GM21390 (cell line): ENCODE data around the gene KLRF1.

Source experiments
- ATAC-seq: cut with Tn5 transposase; IDR thresholded peaks from one replicate; pipeline ENCODE4 v1.9.1; 2021; ENCODE audit not compliant: unreplicated experiment

The KLRF1 gene

DNA sequence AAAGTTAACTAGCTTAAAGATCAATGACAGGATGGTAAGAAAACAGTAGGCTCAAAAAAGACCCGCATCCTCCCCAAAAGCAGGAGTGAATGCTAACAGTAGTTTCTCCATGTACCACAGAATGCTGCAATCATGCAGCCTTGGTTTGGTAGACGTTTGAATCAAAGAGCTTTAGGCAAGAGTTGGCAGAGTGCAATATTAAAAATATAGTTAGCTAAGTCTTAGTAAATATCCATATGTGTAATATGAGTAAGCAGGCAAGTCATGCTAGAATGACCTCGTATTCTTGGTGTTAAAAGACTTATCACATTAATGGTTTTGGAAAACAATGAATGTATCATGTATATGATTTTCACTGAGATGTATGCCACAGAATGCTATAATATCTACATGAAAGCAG is 18.8 kb upstream of the KLRF1 start:
- ATAC-seq = no peak

DNA sequence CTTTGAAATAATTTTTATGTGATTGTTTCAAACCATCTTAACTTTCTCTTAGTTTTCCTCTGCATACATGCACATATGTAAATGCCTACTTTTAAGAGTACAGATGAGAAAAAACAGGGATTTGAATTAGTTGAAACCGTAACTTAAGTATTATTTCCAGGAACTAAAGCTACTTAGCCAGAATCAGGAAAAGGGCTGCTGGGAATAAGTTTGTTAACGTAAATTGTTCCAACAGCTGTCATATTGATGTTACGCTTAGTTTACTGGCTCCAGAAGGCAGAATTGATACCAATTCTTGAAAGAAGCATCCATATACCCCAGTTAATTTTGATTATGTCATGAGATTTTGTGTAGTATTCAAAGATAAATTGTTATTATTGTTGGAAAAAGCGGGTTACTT is 17.9 kb upstream of the KLRF1 start:
- ATAC-seq = no peak

DNA sequence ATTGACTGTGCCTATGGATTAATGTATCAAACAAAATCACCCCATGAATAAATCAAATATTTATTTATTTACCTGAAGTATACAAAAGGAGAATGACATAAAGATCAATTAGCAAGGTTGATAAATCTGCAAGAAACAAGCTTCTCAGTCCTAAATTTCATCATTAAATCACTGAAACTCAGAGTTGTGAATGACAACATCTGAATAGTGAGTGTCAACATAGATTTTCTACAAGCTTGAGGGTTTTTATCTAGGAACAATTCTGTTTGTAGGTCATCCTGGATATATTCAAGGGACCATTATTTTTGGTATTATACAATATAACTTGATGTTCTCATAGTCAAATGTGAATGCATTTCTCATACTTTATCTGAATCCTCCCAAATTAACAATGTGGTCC is 17.4 kb upstream of the KLRF1 start:
- ATAC-seq = no peak

DNA sequence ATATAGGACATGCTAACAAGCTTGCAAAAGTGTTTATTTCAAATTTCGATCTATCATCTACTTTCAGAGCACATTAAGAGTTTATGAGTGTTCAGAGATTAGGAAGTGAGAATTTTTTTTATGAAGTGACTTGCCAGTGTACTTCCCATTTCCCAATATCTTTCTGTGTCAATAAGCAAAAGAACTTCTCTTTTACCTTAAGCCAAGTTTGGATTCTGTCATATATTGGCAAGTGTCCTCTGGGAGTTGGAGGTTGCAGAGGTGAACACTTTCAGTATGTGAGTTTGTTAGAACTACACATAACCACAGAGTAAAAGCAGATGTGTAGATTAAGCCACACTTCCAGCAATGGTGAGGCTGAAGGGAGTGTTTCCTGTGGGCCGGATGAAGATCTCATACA is 16.6 kb upstream of the KLRF1 start:
- no peak for ATAC-seq

DNA sequence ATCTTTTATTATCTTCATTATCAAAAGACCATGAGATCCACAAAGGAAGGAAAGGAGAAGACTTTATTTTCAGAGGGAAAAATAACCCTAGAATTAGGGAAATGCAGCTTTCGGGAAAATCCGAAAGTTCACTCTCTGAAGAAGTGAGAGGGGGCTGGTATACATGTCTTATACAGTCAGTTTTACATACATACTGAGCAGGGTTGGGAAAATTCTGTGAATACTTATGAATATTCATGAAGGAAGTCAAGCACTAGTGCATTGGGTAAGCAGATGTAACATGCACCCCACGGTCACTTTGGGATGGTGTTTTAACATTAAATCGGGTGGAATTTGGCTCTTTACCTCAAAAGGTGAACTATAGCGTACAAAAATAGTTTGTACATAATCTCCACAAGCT is 15.7 kb upstream of the KLRF1 start:
- no peak for ATAC-seq

DNA sequence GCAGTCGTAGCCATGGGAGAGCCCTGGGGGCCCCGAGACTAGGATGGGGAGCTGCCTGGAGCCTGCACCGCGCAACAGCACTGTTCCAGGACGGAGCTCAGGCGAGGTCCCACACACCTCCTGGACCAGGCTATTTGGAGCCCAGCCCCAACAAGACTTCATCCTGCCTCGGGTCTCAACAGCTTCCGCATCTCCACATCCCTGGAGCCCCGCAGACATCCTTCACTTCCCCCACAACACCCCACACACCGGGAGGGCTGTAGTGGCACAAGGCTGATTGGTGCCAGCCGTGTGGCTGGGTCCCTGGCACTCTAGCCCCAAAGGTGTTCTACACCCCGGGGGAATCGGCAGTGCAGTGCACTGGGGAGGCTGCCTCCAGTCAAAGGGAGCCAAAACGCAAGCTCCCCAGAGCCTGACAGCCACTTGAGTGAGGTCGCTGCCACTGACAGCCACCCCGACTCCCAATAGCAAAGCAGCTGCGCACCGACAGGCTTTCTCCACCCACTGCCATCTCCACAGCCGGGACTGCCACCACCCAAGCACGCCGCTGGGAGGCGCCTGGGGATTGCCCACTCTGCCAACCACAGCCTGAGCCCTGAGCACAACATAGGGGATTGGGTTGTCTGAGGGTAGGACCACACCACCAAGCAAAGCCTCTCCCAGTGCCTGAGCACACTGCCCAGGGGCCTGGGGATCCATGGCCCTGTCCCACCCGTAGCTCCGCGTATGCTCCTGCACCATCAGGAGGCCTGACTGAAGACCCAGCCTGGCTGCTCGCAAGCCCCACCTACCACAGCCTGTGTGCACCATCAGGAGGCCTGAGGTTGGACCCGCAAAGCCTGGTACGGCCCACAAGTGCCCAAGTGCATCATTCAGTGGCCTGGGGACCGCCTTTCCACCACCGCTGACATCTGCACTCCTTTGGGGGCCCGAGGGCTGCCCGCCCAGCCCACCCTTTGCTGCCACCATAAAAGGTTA is 13.2 kb upstream of the KLRF1 start:
- peak; percentile 97 for ATAC-seq

DNA sequence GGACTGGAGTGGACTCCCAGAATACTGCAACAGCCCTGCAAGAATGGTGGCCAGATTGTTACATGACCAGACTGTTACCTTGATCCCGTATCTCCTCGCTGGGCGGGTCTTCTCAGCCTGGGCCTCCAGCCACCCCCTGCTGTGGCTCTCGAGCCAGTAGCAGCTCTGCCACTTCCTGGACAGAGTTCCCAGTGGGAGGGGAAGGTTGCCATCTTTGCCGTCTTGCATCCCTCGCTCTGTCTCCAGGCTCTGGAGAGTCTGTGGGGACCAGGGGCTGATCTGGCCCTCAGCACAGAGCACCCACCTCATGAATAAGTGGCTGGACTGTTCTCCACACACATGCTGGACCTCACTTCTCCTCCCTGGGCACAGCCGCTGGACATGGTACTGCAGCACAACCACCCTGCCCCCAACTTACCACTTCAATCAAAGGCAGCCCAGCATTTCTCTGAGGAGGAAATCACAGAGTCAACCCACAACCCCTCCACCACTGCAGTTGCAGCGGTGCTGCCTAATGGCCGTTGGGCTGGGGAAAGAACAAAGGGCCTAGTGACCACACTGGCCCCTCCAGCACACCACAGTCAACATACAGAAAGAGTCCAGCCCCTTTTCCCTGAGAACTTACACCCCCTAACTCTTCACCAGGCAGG is 6.9 kb upstream of the KLRF1 start:
- ATAC-seq = no peak

DNA sequence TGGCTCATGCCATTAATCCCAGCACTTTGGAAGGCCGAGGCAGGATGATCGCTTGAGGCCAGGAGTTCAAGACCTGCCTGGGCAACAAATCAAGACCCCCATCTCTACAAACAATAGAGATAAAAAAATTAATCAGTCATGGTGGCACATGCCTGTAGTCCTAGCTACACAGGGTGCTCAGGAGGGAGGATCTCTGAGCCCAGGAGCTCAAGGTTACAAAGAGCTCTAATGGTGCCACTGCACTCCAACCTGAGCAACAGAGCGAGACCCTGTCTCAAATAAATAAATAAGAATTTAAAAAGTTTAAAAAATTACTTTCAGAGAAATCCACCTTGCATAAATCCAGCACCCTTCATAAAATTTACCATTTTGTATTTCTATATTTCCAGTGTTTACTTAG is 2.2 kb downstream of the KLRF1 start:
- no peak for ATAC-seq

DNA sequence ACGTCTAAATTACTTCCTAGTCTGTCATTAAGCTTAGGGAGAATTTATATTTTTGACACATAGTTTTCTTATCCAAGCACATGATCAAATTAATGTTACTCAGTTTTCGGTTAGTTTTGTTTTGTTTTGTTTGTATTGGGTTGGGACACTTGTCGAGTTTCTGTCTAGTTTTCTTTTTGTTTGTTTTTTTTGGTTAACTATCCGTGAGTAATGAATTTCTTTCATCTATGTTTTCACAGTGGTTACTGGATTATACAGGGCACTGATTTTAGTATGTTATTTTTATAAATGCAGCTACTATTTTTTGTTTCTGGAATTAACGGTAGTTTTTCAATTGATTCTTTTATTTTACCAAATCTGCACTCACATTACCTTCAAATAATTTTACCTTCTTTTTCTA is 2.7 kb downstream of the KLRF1 start:
- no peak for ATAC-seq

DNA sequence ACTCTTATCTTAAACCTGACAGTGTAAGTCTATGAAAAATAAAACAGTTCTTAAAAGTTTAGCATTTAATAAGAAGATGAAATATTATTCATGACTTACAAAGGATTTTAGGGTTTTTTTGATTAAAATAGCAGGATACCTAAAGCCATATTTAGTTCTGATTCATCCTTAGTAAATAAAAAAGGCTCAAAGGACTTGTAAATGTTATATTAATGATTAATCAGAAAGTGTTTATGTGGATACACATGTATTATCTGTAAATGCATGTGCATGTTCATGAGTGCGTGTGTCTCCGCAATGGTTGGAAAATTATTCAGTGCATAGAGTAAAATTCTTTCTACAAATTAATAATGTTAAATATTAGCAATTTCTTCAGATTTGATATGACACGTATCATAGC is 4.4 kb downstream of the KLRF1 start:
- ATAC-seq = no peak

DNA sequence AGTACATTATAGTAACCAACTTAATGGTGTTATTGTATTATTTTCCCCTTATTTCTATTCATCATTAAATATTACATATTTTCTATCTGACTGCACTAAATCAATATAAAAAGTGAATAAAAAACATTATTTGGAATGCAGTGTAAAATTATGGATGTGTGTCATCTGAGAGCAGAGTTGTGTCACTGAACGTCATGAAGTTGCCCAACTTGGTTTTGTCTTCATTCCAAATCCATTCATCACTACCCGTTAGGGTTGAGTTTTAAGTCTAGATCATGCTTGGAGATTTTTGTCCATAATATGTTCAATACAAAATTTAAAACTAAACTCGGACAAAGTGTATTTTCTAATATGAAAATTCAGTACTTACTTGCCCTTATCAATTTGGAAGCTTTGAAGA is 16.1 kb downstream of the KLRF1 start:
- no peak for ATAC-seq

DNA sequence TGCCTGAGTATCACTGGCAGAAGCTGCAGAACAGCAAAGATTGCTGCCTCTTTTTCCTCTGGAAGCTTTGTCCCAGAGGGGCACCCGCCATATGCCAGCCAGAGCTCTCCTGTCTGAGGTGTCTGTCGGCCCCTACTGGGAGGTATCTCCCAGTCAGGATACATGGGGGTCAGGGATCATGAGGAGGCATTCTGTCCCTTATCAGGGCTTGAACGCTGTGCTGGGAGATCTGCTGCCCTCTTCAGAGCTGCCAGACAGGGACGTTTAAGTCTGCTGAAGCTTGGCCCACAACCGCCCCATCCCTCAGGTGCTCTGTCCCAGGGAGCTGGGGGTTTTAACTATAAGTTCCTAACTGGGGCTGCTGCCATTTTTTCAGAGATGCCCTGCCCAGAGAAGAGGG is 21.6 kb downstream of the KLRF1 start:
- no peak for ATAC-seq

DNA sequence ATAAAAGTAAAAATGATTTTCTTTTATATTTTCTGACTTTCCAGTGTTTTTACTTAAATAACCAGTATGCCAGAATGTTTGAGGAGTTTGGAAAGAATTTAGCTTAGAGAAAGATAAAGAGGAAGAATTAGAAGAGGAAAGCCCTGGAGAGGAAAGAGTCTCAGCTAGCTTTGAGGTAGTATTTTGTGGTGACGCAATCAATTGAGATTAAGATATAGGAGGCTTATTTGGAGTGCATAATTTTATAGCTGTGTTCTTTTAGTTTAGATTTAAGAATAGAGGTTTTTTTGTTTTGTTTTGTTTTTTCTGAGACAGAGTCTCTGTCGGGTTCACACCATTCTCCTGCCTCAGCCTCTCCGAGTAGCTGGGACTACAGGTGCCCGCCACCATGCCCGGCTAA is 23.8 kb downstream of the KLRF1 start:
- no peak for ATAC-seq

DNA sequence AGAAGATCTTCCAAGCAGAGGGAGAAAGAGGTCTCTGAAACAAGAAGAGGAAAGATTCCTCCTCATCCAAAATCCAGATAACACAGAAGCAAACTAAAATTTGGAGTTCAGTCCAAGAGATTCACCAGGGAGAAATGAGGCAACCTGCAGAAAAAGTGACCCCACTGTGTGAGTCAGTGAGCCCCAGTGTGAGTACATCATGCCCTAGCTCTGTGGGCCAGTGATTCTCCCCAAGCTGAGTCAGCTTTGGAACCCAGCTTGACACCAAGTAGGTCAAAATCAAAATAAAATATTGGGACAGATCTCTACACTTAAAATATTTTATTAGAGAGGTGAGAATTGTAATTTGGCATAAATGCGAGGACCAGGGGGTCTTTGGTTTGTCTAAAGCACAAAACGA is 24.6 kb downstream of the KLRF1 start:
- ATAC-seq = no peak

DNA sequence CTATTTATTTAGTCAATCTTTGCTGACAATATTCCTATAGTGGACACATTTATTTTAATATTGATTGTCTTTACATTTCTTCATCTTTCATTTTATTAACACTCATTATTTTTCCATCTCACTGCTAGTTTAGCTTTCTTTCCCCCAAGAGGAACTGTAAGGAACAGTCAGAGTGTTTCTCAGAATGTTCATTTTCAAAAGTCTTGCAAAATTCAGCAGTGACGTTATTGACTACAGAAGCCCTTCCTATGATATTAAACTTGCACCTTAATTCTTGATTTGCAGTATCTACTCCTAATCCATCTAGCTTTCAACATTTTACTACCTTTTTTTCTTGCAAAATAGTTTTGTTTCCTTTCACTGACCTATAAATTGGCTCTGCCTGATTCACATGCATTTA is 28.9 kb downstream of the KLRF1 start:
- no peak for ATAC-seq

DNA sequence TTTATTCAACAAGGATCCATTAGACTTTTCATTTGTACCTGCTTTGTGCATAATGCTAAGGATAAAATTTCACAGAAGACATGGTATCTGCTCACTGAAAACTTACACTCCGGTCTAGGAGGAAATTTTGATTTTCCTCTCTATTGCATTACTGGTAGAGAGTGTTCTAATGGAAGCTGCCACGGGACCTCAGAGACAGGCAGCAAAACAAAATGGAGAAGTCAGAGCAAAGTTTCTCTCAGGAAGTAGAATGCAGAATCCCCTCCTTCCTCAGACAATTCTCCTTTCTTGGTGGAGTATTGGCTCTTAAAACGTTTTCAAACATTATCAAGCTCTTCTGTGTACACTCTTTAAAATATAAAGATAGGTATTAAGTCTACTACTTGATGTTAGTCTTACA is 29.6 kb downstream of the KLRF1 start:
- ATAC-seq = no peak

DNA sequence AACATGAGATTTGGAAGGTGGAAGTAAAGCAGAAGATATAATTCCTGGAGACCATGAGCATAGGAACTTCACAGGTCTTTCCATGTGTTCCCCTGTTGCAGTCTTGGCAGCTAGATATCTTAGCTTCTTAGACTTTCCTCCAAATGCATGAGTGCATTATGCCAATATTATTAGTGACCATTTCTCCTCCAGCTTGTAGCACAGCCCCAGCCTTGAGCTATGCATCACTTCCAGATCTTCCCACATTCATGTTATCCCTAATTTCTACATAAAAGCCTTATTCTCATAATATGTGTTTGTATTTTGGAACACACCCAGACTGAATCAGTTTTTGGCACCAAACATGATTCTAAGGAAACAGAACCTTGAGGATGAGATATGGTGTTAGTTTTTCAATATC is 30.9 kb downstream of the KLRF1 start:
- no peak for ATAC-seq

DNA sequence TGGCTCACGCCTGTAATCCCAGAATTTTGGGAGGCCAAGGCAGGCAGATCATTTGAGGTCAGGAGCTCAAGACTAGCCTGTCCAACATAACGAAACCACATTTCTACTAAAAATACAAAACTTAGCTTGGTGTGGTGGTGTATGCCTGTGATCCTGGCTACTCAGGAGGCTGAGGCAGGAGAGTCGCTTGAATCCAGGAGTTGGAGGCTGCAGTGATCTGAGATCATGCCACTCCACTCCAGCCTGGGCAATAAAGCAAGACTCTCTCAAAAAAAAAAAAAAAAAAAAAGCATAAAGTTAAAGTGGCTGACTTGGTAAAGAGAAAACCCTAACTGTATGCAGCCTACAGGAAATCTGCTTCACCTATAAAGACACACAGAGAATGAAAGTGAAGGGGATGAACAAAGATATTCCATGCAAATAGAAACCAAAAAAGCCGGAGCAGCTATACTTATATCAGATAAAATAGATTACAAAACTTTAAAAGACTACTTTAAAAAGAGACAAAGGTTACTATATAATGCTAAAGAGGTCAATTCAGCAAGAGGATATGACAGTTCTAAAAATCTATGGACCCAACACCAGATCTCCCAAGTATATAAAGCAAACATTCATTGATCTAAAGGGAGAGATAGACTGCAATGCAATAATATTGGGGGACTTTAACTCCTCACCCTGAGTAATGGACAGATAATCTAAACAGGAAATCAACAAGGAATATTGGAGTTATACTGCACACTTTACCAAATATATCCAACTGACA is 37.8 kb downstream of the KLRF1 start:
- ATAC-seq = no peak

DNA sequence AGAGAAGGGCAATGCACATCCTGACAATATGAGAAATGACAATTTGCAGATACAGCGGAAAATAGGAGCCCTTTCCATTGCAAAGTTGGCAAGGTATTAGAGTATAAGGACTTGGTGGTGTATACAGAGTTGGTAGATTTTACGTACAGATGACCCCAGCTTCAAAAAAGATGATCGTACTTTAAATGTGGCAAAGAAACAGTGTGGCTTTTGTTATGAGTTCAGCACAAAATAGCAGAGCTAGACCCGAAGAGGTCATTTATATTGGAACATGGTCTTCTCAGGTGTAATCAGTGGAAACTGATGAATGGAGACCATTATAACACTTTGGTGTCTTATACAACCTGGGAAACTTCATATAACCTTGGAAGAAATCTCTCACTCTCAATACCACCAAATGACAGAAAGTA is 39.6 kb downstream of the KLRF1 start:
- ATAC-seq = no peak

DNA sequence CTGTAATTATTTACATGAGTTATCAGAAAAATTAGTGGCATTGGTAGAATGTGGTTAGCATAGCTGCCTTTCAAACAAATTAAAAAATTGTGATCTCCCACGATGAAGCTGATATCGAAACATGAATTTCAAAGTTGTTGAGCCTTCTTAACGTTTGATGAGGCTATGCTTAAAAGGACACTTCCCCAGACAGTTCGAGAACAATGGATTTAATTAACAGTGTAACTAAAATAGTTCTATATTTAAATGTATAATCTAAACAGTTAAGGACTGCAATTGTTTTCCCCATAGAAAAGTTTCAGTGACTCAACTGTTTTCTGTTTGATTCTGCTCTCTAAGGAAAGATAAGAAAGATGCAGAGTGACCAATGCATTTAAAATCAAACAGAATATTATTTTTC is 40.2 kb downstream of the KLRF1 start:
- ATAC-seq = no peak

DNA sequence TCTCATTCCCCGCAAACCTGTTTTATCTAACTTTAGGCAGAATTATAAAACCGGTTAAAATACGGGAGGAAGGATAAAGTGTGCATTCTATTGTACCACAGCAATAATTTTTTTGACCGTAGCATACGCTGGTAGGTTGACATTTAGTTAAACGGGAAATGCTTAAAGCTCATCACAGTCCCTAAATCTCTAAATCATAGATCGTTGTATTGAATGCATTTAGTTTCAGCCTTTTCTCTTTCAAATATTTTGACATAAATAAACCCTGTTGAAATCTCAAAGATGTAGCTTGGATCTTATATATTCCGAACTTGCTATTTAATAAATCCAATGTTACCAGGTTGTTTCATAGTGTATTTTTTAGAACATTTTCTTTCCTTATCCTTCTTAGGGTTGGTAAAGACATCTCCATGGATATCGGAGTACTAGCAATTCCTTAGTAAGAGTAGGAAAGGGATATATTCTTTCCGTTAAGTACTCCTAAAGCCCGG is 41.1 kb downstream of the KLRF1 start:
- ATAC-seq = no peak

DNA sequence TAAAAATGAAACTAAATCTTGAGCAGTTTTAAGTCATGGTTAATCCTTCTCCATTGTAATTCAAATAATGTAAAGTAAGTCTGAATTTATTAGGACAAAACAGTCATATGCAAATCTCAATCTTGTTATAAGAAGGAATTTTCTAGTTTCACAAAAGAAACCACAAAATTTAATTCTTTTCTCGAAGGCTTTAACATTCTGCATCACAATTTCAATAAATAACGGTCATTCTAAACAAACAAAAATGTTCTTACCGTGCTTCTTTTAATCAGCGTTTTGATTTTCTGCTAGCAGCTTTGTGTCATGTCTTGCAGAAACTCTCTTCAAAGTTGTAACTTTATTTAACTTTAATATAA is 41.6 kb downstream of the KLRF1 start:
- ATAC-seq = no peak
